Measurements from ENCODE around the gene CKS2.
A peak's percentile ranks its signal among the peaks of the same experiment; 100 is the strongest.
"Not testable (repeated sequence)": the region's sequence is repeated elsewhere in the genome, so short reads cannot be mapped to it uniquely, and the experiment has no call there.

CKS2 gene

GRCh38 chr9:89311346-89312221 is 589 bp downstream of the CKS2 start:
- no peak for DNase-seq

- no peak for DNase-seq
Observed at GRCh38 chr9:89312222-89312571, 1.2 kb downstream of the CKS2 start.

DNA sequence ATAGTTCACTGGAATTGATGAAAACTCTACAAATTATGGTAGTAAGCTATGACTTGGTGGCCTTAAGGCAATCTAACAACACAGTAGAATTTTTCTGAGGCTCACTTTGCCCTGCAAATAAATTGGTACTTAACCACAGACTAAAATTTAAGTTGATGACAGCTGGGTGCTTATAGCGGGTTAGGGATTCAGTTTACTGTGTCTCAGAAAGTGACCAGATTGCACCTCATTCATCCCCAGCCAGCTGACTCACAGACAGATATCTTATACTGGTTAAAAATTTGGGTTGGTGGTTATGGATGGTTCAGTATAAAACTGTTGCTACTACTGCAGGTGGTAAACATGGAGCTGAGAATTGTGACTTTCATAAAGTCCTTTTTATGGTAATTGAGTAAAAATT is 2.8 kb downstream of the CKS2 start:
- DNase-seq: no peak

DNA sequence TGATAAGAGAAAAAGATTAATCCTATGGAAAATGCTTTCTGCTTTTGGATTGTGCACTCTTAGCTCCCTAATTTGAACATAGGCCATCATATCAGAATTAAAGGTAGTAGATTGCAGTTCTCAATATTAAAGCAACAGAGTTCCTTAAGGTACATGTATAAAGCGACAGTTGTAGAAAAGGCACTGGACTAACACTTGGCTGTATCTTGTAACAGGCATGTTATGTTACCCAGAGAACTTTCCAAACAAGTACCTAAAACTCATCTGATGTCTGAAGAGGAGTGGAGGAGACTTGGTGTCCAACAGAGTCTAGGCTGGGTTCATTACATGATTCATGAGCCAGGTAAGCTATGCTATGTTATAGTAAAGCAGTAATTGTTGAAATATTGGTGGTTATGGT is 4.0 kb downstream of the CKS2 start:
- no peak for DNase-seq

- DNase-seq: no peak
Observed at GRCh38 chr9:89315482-89315881, 4.5 kb downstream of the CKS2 start.

DNA sequence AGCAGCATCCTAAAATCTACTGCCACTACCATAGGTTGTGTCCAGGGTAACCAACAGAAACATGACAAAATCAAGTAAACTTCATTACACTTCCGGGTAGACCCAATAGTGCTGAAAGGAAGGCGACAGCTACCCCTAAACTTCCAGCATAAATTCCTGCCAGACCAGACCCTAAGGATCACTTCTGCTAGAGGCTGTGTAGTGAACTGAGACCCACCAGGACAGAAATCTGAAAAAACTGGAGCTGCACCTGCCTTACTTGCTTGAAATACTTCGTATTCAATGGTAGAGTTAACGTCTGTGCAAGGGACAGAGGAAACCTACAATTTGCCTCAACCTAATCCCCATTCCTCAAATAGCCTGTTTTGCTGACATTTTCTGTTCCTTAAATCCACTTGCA is 6.3 kb downstream of the CKS2 start:
- no peak for DNase-seq

DNA sequence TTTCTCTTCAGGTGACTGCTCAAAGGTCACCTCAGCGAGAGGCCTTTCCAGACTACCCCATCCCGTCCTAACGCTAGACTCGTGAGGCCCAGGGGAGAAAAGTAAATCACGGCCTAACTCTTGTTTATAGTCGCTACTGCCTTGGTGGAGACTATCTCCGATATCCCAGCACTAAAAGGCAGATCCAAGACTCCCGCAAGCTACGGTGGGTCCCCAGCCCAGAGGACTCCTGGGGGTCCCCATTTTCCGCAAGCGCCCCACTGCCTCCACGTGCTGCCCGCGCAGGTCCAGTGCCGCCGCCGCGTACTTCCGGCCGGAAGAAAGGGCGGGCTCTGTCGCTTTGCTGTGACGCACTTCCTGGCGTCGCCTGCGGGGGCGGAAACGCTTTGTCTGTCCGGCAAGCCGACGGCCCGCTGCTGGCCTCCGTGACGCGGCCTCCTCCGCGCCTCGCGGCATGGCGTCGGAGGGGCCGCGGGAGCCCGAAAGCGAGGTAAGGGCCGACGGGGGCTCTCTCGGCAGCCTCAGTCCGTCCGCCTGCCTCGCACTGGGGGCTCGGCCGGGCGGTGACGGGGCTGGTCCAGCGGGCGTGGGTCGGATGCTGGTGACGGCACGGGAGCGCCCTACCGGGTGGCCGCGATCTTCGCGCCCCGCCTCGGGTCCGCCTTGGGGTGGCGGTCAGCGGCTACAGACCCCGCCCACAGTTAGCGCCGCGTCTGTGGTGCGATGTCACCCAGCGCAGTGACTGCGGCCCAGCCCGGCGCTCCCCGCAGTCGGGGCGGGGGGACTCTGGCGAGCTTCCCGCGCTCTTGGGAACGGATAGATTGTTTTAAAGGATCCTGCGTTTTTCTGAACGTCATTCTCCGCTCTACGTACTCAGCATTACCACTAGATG is 7.4 kb downstream of the CKS2 start, which contains the start of gene SECISBP2:
TSS of gene SECISBP2 (plus strand) at position 378 of the 892 bp plus-strand sequence. CDS start at position 455, 77 bp downstream.
- peak; percentile 92 for DNase-seq

GRCh38 chr9:89319015-89319905 is 8.3 kb downstream of the CKS2 start:
- DNase-seq: no peak

GRCh38 chr9:89323390-89323789 is 12.4 kb downstream of the CKS2 start:
- DNase-seq: no peak

- DNase-seq: no peak
Observed at GRCh38 chr9:89325733-89326132, 14.7 kb downstream of the CKS2 start.

DNA sequence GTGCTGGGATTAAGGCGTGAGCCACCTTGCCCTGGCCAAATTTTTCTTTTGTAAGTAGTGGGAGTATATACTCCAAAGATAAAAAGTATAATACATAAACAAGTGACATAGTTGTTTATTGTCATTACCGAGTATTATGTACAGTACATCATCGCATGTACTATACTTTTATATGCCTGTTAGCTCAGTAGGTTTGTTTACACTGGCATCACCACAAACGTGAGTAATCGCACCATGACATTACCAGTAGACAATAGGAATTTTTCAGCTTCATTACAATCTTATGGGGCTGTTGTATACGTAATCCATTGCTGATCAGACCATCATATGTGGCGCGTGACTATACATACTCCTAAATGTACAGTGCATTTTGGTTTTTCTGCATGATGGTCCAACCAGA is 17.1 kb downstream of the CKS2 start:
- no peak for DNase-seq

DNA sequence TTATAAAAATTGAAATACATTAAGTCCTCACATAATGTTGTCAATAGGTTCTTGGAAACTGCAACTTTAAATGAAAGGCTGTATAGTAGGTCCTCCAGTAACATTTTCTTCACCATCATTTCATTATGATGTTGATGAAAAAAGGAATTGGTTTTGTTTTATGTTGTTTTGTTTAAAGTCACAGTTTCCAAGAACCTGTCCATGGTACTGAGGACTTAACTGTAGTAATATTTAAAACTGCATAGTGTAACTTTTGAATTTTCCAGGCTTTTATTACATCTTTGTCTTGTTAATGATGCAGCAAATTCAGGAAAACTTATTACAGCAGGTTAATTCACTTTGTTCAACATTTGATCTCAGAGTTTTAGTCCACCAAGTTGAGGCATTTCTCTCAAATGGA is 18.9 kb downstream of the CKS2 start:
- DNase-seq: no peak

GRCh38 chr9:89330513-89330912 is 19.5 kb downstream of the CKS2 start:
- no peak for DNase-seq

DNA sequence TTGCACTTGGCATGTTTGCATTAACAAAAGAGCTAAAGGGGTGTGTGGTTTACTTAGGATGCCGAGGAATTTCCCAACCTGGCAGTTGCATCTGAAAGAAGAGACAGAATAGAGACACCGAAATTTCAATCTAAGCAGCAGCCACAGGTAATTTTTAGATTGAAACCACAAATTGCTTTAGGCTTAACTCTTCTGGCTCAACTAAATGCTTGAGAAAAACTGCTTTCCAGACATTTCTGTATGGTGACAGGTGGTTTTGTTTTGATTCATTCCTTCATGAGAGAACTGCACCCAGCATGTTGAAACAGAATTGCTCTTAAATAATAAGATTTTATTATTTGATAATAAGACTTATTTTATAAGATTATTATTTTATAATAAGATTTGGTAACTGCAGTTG is 28.8 kb downstream of the CKS2 start:
- no peak for DNase-seq

DNA sequence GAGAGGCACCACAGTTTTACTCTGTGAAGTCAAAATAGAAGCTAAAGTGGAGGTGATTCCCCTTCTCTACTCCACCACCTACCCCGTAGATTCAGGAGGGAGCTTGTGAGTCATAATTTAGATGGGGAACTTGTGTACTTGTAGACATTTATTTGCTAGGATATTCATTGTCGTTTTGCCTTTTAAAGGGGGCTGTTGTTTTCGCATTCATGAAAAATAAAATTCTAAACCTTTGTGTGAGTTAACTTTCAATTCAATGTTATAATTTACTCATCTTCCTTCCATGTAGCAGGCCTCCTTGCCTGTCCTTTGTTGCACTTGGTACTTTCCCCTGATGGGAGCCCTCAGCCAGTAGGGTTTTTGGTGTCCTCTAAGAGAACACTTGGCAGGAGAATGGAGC is 29.3 kb downstream of the CKS2 start:
- no peak for DNase-seq

DNA sequence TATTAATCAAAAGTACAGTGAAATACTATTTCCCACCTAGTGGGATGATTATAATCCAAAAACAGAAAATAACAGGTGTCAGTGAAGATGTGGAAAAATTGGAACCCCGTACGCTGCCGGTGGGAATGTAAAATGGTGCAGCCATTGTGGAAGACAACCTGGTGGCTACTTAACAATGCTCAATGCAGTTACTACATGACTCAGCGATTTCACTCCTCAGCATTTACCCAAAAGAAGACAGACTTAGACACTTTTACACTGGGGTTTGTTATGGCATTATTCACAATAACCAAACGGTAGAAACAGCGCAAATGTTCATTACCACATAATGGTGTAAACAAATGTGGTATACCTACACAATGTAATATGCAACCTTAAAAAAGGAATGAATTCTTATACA is 31.2 kb downstream of the CKS2 start:
- no peak for DNase-seq

DNA sequence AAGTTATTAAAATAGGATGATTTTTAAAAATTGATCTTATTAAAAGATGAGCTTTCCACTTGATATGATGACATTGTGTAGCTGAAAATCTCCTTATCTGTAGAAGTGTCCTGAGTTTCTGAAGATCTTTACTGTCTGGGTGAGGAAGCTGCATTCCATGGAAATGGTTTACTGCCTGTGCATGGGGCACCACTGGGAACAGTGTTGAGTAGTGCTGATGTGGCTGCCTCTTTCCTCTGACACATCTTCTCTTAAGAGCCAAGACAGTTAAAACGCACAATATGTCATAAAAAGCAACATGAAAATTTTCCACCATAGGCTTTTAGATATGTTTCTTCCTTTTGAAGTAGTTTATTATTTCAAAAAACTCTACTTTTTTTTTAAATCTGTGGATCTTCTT is 32.0 kb downstream of the CKS2 start:
- no peak for DNase-seq

GRCh38 chr9:89343812-89344211 is 32.8 kb downstream of the CKS2 start:
- DNase-seq: not testable (repeated sequence)

DNA sequence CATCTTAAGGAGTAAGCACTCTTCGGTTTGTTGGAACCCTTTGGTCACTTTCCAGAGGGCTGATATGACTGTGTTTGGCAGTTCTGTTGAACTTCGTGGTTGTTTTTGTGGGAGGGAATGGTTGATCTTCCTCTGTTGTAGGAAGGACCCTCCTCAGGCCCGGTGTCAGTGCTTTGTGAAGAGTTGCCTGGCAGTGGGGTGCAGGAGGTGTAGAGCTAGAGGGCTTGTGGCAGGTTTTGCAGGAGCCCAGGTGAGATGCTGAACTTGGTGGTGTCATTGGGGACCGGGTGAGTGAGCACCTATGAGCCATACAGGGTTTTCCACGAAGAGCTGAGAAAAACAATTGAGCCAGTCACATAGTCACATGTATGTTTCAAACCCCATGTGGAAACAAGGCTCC is 34.5 kb downstream of the CKS2 start:
- DNase-seq: no peak

DNA sequence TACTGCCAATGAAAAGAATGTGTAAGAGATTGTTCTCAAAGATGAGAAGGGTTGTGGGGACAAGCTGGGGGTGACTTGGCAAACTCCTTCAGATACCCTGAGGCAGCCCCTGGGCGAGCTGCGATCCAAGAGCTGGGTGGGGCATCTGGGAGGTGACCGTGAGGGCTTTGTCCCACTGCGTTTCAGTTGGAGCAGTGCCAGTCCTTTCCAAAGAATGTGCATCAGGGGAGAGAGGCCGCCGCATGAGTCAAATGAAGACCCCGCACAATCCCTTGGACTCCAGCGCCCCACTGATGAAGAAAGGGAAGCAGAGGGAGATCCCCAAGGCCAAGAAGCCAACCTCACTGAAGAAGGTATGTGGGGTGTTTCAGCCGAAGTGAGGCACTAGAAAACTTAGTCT is 35.7 kb downstream of the CKS2 start:
- DNase-seq: no peak

DNA sequence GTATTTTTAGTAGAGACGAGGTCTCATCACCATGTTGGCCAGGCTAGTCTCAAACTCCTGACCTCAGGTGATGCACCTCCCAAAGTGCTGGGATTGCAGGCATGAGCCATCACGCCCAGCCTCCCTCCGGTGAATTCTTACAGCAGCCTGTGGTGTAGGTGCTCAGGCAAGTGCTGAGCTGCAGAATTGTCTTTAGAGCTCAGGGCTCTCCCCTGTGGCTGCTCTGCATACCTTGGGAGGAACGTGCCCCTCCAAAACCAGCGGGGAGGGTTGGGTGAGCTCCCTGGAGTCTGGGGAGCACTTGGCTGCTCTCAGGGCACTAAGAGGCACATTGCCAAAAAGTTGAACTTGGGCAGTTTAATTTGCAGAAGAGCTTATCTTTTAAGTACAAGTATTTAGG is 36.7 kb downstream of the CKS2 start:
- no peak for DNase-seq

GRCh38 chr9:89349607-89350006 is 38.6 kb downstream of the CKS2 start:
- no peak for DNase-seq

DNA sequence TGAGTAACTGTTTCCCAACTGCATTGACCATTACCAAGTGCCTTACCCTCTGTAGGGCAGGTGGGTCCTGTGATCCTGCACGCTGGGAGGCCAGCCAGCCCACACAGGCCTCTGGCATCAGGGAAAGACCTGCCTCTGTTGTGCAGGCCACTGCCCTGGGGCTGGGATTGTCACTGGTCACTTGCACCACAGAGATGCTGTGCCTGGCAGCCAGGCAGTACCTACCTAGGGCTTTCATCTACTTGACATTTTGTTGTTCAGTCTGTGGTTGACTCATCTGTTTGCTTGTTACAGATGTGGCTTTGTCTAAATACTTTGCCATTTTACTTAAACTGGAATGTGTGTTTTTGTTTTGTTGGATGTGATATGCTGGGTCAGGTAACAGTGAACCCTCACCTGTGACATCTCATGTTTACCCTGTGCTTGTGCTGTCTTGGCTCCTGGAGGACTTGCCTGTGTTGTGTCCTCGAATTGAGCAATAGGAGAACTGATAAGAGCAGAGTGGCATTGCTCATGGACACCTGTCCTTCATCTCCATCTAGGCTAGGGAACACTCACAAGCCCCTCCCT is 40.1 kb downstream of the CKS2 start:
- DNase-seq: no peak

Data from NCI-H1105 (cell line).